Stimulated activated CD4-positive, alpha-beta T cell treated with anti-CD3 and anti-CD28 coated beads, Interleukin-4, amount 100 ng/mL, for 1 hour (primary cell): Measurements from ENCODE around the gene OLFM4.
"Not testable (repeated sequence)": the region's sequence is repeated elsewhere in the genome, so short reads cannot be mapped to it uniquely, and the experiment has no call there.

Source experiments
- DNase-seq: peaks from one replicate; pipeline ENCODE4 v3.0.0-alpha.2; 2020

Gene OLFM4

GRCh38 chr13:53028637-53029203, at the start of gene OLFM4:
OLFM4 (plus strand) TSS chr13:53028813; CDS start chr13:53028837, 24 bp downstream.
- no peak for DNase-seq

GRCh38 chr13:52978989-52979388, 49.6 kb upstream of the OLFM4 start:
- DNase-seq: no peak

- DNase-seq: no peak
Measured at GRCh38 chr13:52980695-52981094, 47.9 kb upstream of the OLFM4 start.

GRCh38 chr13:52983836-52984235, 44.8 kb upstream of the OLFM4 start:
- DNase-seq: no peak

- DNase-seq: no peak
Measured at GRCh38 chr13:52984881-52985363, 43.7 kb upstream of the OLFM4 start.

GRCh38 chr13:52991344-52992020, 37.1 kb upstream of the OLFM4 start:
- DNase-seq: no peak

GRCh38 chr13:52992110-52992509, 36.5 kb upstream of the OLFM4 start:
- no peak for DNase-seq

- no peak for DNase-seq
Measured at GRCh38 chr13:52994051-52994450, 34.6 kb upstream of the OLFM4 start.

- no peak for DNase-seq
Measured at GRCh38 chr13:52994865-52995264, 33.7 kb upstream of the OLFM4 start.

GRCh38 chr13:52995946-52996345, 32.7 kb upstream of the OLFM4 start:
- DNase-seq: no peak

- no peak for DNase-seq
Measured at GRCh38 chr13:52997951-52998876, 30.4 kb upstream of the OLFM4 start.

GRCh38 chr13:52999093-52999696, 29.4 kb upstream of the OLFM4 start:
- DNase-seq: no peak

GRCh38 chr13:53001444-53002225, 27.0 kb upstream of the OLFM4 start:
- DNase-seq: no peak

GRCh38 chr13:53004573-53004972, 24.0 kb upstream of the OLFM4 start:
- DNase-seq: no peak

- no peak for DNase-seq
Measured at GRCh38 chr13:53005626-53006025, 23.0 kb upstream of the OLFM4 start.

GRCh38 chr13:53007872-53008271, 20.7 kb upstream of the OLFM4 start:
- DNase-seq: no peak

- no peak for DNase-seq
Measured at GRCh38 chr13:53010374-53011105, 18.1 kb upstream of the OLFM4 start.

- DNase-seq: no peak
Measured at GRCh38 chr13:53012707-53013106, 15.9 kb upstream of the OLFM4 start.

- no peak for DNase-seq
Measured at GRCh38 chr13:53013113-53013512, 15.5 kb upstream of the OLFM4 start.

GRCh38 chr13:53014018-53014417, 14.6 kb upstream of the OLFM4 start:
- not testable (repeated sequence) for DNase-seq
